HG03520 (cell line): ENCODE data around the gene KCTD14.
"Not testable (repeated sequence)": the region's sequence is repeated elsewhere in the genome, so short reads cannot be mapped to it uniquely, and the experiment has no call there.

Experiments used
- ATAC-seq: cut with Tn5 transposase; IDR thresholded peaks from one replicate; pipeline ENCODE4 v1.9.1; 2021; ENCODE audit warnings: mild to moderate bottlenecking, moderate library complexity; ENCODE audit not compliant: unreplicated experiment

Gene KCTD14

GRCh38 chr11:78027759-78028158, 4.7 kb upstream of the KCTD14 start:
- ATAC-seq: no peak

GRCh38 chr11:78025378-78025777, 2.3 kb upstream of the KCTD14 start:
- no peak for ATAC-seq

GRCh38 chr11:78023426-78023825, 350 bp upstream of the KCTD14 start:
- ATAC-seq: no peak

- no peak for ATAC-seq
Observed at GRCh38 chr11:78021611-78022010, 1.5 kb downstream of the KCTD14 start.

- ATAC-seq: no peak
Observed at GRCh38 chr11:78020246-78020645, 2.8 kb downstream of the KCTD14 start.

- no peak for ATAC-seq
Observed at GRCh38 chr11:78019808-78020207, 3.3 kb downstream of the KCTD14 start.

- no peak for ATAC-seq
Observed at GRCh38 chr11:78015878-78016277, 7.2 kb downstream of the KCTD14 start.

- ATAC-seq: not testable (repeated sequence)
Observed at GRCh38 chr11:78014937-78015520, 8.0 kb downstream of the KCTD14 start.

GRCh38 chr11:78011301-78011700, 11.8 kb downstream of the KCTD14 start:
- ATAC-seq: no peak

- no peak for ATAC-seq
Observed at GRCh38 chr11:78010755-78011154, 12.3 kb downstream of the KCTD14 start.

GRCh38 chr11:78010304-78010703, 12.8 kb downstream of the KCTD14 start:
- no peak for ATAC-seq

GRCh38 chr11:78009062-78009461, 14.0 kb downstream of the KCTD14 start:
- no peak for ATAC-seq

- ATAC-seq: no peak
Observed at GRCh38 chr11:78000193-78000592, 22.9 kb downstream of the KCTD14 start.

GRCh38 chr11:77999446-78000030, 23.5 kb downstream of the KCTD14 start:
- no peak for ATAC-seq

- peak; percentile 98 for ATAC-seq
Observed at GRCh38 chr11:77994434-77995362, 28.4 kb downstream of the KCTD14 start, which contains the start of gene INTS4. INTS4 (minus strand) TSS chr11:77994668; CDS start chr11:77994643, 25 bp downstream.

GRCh38 chr11:77993902-77994301, 29.2 kb downstream of the KCTD14 start:
- ATAC-seq: no peak

- ATAC-seq: no peak
Observed at GRCh38 chr11:77990981-77991380, 32.1 kb downstream of the KCTD14 start.

GRCh38 chr11:77986456-77986855, 36.6 kb downstream of the KCTD14 start:
- ATAC-seq: not testable (repeated sequence)

- ATAC-seq: no peak
Observed at GRCh38 chr11:77981346-77981947, 41.6 kb downstream of the KCTD14 start.

GRCh38 chr11:77968337-77968736, 54.7 kb downstream of the KCTD14 start:
- no peak for ATAC-seq

- no peak for ATAC-seq
Observed at GRCh38 chr11:77967753-77968152, 55.3 kb downstream of the KCTD14 start.
